MM.1S (cell line): ENCODE measurements around the gene SRSF5.

Experiments
- CTCF ChIP-seq: fragments of 300-600 bp; sonication (generic); IDR thresholded peaks from 2 replicates; pipeline ENCODE4 v1.5.1; 2016; ENCODE audit warnings: antibody characterized with exemption, low read length, mixed read lengths
- EZH2 ChIP-seq: fragments of 300-600 bp; sonication (generic); optimal IDR thresholded peaks from 2 replicates; pipeline ENCODE3; 2017; ENCODE audit warnings: low read depth, mild to moderate bottlenecking, antibody characterized with exemption, low read length, mixed read lengths
- EZH2phosphoT487 ChIP-seq: fragments of 300-600 bp; sonication (generic); IDR thresholded peaks from 2 replicates; pipeline ENCODE4 v1.6.1; 2018; ENCODE audit warnings: antibody characterized with exemption, low read length

- no peak for TF ChIP-seq CTCF
- TF ChIP-seq EZH2: no peak
- TF ChIP-seq EZH2phosphoT487: no peak
Observed at GRCh38 chr14:69820991-69821390, 54.0 kb downstream of the SRSF5 start.
